Measurements from ENCODE around the gene RANBP3.

DNA sequence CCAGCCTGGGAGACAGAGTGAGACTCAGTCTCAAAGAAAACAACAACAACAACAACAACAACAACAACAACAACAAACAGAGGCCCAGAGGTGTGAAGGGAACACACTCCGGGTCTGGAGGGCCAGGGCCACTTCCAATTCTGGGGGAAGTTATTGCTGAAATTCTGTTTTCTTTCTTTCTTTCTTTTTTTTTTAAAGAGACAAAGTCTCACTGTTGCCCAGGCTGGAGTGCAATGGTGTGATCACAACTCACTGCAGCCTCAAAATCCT lies 67.4 kb downstream of the RANBP3 start:
- TF ChIP-seq, protein P1, sequence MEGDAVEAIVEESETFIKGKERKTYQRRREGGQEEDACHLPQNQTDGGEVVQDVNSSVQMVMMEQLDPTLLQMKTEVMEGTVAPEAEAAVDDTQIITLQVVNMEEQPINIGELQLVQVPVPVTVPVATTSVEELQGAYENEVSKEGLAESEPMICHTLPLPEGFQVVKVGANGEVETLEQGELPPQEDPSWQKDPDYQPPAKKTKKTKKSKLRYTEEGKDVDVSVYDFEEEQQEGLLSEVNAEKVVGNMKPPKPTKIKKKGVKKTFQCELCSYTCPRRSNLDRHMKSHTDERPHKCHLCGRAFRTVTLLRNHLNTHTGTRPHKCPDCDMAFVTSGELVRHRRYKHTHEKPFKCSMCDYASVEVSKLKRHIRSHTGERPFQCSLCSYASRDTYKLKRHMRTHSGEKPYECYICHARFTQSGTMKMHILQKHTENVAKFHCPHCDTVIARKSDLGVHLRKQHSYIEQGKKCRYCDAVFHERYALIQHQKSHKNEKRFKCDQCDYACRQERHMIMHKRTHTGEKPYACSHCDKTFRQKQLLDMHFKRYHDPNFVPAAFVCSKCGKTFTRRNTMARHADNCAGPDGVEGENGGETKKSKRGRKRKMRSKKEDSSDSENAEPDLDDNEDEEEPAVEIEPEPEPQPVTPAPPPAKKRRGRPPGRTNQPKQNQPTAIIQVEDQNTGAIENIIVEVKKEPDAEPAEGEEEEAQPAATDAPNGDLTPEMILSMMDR (IDR thresholded peaks at IDR 0.05), result no peak
- no peak for TF ChIP-seq POLR2A (IDR thresholded peaks at IDR 0.05)

Data from adrenal gland (tissue), 5 donors.